ENCODE results near the gene GRK5. TPM values are rescaled to one million over a fixed set of nuclear protein-coding genes. Genes with fewer than 3 reads are reported as not detected.
"Not testable (repeated sequence)": the region's sequence is repeated elsewhere in the genome, so short reads cannot be mapped to it uniquely, and the experiment has no call there.

Gene GRK5
- total RNA-seq, 2 experiments from 2014 or later = 11.4 to 13.3 TPM

DNA sequence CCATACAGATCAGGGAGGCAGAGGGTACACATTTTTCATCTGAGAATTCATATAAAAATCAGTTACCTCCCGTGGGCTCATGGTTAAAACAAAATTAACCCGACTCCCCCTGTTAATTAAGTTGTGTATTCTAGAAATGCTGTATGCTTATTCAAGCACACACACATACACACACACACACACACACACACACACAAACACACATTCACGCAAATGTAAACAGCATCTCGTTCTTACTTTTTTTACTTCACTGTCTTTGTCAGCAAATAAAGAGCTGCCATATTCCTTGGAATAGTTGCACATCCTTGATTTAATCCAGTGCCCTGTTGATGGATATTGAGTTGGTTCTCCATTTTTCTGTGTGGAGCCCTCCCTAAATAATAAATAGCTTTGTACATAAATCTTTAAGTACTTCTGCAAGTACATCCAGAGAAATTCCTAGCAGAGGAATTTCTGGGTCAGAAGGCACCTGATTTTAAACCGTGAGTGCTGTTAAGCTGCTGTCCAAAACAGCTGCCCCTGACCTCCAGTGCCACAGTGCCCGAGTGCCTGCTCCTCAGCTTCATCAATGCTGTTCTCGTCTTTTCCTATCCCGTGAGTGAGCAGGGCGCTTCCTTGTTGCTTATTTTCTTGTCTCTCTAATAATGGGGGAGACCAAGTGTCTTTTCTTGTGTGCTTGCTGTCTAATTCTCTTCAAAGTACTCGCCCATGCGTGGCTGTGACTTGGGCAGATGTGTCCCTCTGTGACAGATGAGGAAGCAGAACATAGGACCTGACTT lies 217.9 kb downstream of the GRK5 start:
- POLR2A ChIA-PET = no interaction called here
- CTCF ChIA-PET = interaction anchor here (1.3 to 1.4 kb wide), 2 partner anchors 20 to 226 kb away, joined by 3 to 4 read pairs; no protein-coding TSS in a partner anchor

DNA sequence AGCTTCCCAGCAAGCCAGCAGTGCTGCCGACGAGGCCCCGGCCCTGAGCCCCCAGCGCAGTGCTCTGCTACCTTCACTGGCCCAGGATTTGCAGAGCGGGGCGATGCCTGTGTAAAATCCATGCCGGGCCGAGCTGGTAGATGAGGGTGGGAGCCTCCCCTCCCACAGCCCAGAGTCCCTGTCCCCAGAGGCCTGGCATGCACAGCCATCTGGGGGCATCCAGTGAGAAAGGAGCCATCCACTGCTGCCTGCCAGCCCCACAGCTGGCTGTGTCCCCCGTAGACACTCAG lies 218.5 kb downstream of the GRK5 start:
- CTCF ChIA-PET = interaction anchor here (1.4 kb wide), 1 partner anchor 226 kb away, joined by 3 read pairs; no protein-coding TSS in a partner anchor

GRCh38 chr10:119426699-119427098 lies 219.3 kb downstream of the GRK5 start:
- POLR2A ChIA-PET = no interaction called here
- CTCF ChIA-PET = no interaction called here

More for the DNA sequence above, 218.5 kb downstream of the GRK5 start:
- POLR2A ChIA-PET = interaction anchor here (0.6 kb wide), 1 partner anchor 351 kb away, joined by 5 read pairs; no protein-coding TSS in a partner anchor

- POLR2A ChIA-PET = no interaction called here
- CTCF ChIA-PET = no interaction called here
These were observed 220.0 kb downstream of the GRK5 start for GRCh38 chr10:119427263-119427864.

- CTCF ChIA-PET = no interaction called here
These were observed 221.4 kb downstream of the GRK5 start for GRCh38 chr10:119428789-119429188.

DNA sequence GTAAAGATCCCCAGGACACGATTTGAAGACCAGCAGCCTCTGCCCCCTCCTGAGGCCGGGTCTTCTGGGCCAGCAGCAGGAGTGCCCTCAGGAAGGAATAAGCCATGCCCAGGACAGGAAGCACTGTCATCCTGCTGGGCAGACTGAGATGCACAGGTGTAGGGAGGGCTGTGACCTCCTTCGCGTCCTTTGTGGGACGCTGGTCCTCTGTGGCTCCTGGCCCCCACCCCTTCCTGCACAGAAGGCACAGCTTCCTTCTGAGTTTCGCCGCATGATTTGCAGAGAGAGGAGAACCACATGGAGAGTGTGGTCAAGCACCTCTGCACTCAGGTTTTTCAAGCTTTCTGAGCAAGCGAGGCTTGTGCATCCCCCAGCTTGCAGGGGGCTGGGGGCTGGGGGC lies 222.4 kb downstream of the GRK5 start:
- CTCF ChIA-PET = no interaction called here
- POLR2A ChIA-PET = no interaction called here

More at GRCh38 chr10:119428789-119429188, 221.4 kb downstream of the GRK5 start:
- POLR2A ChIA-PET = no interaction called here

- POLR2A ChIA-PET = no interaction called here
- CTCF ChIA-PET = interaction anchor here (1.7 kb wide), 1 partner anchor 224 kb away, joined by 4 read pairs; the partner anchor contains the start of gene GRK5
These were observed 223.8 kb downstream of the GRK5 start for GRCh38 chr10:119431034-119431772.

GRCh38 chr10:119431773-119432135 lies 224.4 kb downstream of the GRK5 start:
- ChIA-PET CTCF (interaction anchor here (1.7 kb wide), 1 partner anchor 224 kb away, joined by 4 read pairs; the partner anchor contains the start of gene GRK5), POLR2A (no interaction called here)

- CTCF ChIA-PET, POLR2A ChIA-PET: not testable (repeated sequence)
These were observed 227.6 kb downstream of the GRK5 start for GRCh38 chr10:119434942-119435341.

DNA sequence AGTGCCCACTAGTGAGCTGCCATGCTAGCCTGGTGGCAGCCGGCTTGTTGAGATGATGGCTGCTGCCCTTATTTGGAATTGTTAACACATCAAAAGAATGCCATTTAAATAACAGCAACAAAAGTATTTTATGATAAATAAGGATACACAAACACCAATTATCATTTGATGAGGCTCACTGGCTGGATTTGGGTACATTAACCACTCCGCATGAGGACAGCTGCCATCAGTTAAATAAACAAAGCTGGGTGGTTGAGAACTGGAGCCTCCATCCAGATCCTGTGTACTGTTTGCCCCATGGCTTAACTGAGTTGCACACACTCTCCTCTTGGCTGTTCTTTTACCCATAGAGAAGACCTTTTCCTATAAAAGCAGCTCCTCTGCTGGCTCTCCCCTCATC lies 231.3 kb downstream of the GRK5 start:
- POLR2A ChIA-PET = interaction anchor here (0.6 to 0.7 kb wide), 2 partner anchors 139 to 226 kb away, joined by 3 read pairs; no protein-coding TSS in a partner anchor

GRCh38 chr10:119439922-119440321 lies 232.6 kb downstream of the GRK5 start:
- ChIA-PET POLR2A (no interaction called here), CTCF (interaction anchor here (1.3 kb wide), 1 partner anchor 24 kb away, joined by 4 read pairs; no protein-coding TSS in a partner anchor)

More for the DNA sequence above, 231.3 kb downstream of the GRK5 start:
- CTCF ChIA-PET = interaction anchor here (1.3 kb wide), 1 partner anchor 122 kb away, joined by 3 read pairs; no protein-coding TSS in a partner anchor

DNA sequence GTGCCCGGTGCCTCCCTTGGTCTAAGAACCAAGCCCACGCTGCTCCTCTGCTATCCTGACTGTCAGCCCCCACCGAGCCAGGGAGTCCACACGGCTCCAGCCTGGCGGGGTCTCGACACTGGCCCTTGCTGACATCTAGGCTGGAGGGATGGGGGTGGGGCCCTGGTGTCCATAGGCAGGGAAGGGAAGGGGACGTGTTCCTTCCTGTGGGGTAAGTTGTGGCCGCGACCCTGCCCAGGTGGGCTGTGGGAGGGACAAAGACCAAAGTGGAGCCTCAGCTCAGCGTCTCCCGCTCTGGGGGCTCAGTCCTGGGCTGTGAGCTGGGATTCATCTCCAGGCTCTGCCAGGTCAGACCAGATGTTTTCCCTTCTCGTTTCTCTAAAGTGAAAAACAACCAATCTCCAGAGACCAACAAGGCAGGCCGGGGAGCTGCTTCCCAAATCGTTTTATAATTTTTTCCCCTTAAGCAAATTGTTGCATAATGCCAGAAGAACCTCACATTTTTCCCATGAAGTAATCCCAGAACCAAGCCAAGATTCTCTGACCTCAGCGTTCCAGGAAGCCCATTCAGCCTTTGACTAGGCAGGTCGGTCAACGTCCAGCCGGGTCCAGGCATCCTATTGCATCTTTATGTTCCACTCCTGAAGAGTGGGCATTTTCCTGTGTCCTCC lies 233.9 kb downstream of the GRK5 start:
- ChIA-PET CTCF (no interaction called here), POLR2A (no interaction called here)

- ChIA-PET POLR2A (no interaction called here), CTCF (no interaction called here)
These were observed 234.8 kb downstream of the GRK5 start for GRCh38 chr10:119441921-119442757.

DNA sequence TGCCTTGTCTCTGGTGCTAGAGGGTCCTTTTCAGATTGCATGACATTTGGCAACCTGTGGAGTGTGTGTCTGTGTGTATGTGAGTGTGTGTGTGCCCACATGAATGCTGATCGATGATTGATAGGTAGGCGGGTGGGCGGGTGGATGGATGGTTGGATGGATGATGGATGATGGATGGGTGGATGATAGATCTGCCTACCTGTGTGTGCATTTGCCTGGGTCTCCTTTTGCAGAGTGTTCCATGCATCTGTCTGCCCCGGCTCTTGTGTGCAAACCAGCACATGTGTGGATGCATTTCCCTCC lies 235.3 kb downstream of the GRK5 start:
- POLR2A ChIA-PET = no interaction called here

DNA sequence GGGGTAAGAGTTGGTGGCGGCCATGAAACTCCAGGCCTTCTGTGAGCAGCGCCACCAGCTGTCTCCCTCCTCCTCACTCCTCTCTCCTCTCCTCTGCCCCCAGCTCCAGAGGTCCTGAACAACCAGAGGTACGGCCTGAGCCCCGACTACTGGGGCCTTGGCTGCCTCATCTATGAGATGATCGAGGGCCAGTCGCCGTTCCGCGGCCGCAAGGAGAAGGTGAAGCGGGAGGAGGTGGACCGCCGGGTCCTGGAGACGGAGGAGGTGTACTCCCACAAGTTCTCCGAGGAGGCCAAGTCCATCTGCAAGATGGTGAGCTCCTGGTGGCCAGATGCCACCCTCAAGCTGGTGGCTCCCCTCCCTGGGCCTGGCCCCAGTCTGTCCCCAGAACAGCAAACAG lies 236.1 kb downstream of the GRK5 start:
- POLR2A ChIA-PET = no interaction called here
- CTCF ChIA-PET = interaction anchor here (1.0 to 3.2 kb wide), 3 partner anchors 47 to 245 kb away, joined by 3 to 21 read pairs (median 14); partner anchors contain the start of gene GRK5

More for the DNA sequence above, 235.3 kb downstream of the GRK5 start:
- CTCF ChIA-PET = interaction anchor here (1.0 kb wide), 1 partner anchor 47 kb away, joined by 3 read pairs; no protein-coding TSS in a partner anchor

DNA sequence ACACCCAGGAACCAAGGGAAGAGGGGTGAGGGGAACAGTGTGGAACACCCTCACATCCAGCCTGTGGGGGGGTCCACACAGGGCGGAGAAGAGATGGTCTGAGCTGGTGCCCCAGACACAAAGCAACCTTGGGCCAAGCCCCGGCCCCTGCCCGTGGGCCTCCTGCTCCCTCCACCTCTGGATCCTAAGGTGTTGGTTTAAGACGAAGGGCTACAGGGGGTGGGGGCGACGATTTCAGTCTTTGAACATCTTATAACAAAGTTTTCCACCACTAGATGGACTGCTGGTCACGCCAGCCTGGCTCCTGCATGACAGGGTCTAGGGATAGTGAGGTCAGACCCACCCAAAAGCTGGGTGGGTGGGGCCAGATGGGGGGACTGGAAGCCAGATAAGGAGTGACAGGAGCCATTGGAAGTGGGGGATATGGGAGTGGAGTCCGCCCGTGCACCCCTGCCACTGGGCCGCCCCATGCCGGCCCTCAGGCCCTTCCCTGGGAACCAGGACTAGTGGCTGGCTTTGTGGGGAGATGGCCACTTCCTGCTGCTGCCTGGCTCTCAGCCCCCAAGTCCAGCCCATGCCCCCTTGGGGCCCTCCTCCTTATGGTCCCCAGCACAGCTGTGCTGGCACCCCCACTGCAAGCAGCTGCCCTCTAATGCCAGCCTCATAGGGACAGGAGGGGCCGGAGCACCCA lies 236.7 kb downstream of the GRK5 start:
- POLR2A ChIA-PET = no interaction called here

GRCh38 chr10:119444866-119445265 lies 237.5 kb downstream of the GRK5 start:
- CTCF ChIA-PET = interaction anchor here (0.5 to 3.2 kb wide), 32 partner anchors 9 to 457 kb away, joined by 3 to 21 read pairs (median 4); partner anchors contain the start of gene GRK5
- POLR2A ChIA-PET = no interaction called here

More for the DNA sequence above, 236.7 kb downstream of the GRK5 start:
- CTCF ChIA-PET = interaction anchor here (0.5 to 3.2 kb wide), 11 partner anchors 26 to 456 kb away, joined by 3 to 21 read pairs (median 4); partner anchors contain the start of gene GRK5

DNA sequence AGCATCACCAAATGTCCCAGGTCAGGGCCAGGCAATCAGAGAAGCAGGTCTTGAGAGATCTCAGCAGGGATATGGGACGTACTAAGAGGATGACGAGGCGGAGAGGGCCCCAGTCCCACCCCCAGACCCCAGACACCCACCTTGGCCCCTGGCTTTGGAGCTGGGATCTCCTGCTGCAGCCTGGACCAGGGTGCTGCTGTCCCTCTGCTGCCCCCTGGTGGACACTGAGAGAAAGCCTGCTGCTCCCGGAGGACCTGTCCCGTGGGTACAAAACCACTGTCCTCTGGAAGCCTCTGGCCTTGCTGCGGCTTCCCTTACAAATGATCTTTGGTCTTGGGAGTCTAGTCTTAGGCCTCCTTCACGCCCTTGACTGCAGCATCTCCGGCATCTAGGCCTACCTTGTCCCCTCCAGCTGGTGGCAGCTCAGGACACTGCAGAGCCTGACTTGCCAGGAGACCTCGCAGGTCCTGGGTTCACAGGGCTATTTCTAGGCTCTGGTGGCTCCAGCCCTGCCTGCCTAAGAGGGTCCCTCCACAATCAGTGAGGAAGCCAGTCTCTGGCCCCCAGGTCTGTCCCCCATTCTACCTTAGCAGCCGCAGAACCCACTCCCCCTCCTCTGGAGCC lies 238.1 kb downstream of the GRK5 start:
- POLR2A ChIA-PET = no interaction called here
- CTCF ChIA-PET = interaction anchor here (0.6 to 3.2 kb wide), 32 partner anchors 9 to 341 kb away, joined by 3 to 21 read pairs (median 4); partner anchors contain the start of gene GRK5

All from activated CD8-positive, alpha-beta memory T cell treated with anti-CD3 and anti-CD28 coated beads for 36 hours (primary cell).